ENCODE measurements around the gene SETSIP. TPM values are rescaled to one million over a fixed set of nuclear protein-coding genes. Genes with fewer than 3 reads are reported as not detected.
"Not testable (repeated sequence)": the region's sequence is repeated elsewhere in the genome, so short reads cannot be mapped to it uniquely, and the experiment has no call there.

Gene SETSIP
- total RNA-seq, 2 experiments from 2014 or later = 0.44 TPM; not detected in 1

GRCh38 chr1:92079441-92079840 is 4.2 kb upstream of the SETSIP start:
- no peak for TF ChIP-seq EZH2phosphoT487 (IDR thresholded peaks at IDR 0.05; ENCODE audit: borderline replicate concordance, low read depth, low read length)
- no peak for TF ChIP-seq CTCF (conservative IDR thresholded peaks at IDR 0.05; ENCODE audit: low read length)
- intact Hi-C loops (cut with micrococcal nuclease; ENCODE audit: unreplicated experiment) = no loop called here

GRCh38 chr1:92078077-92078476 is 2.9 kb upstream of the SETSIP start:
- H3K4me3 ChIP-seq (ENCODE audit: low read depth, low read length, poor library complexity, severe bottlenecking); POLR2A ChIA-PET; H2AFZ ChIP-seq (ENCODE audit: low read length); H3K9me2 ChIP-seq (ENCODE audit: insufficient read depth, low read length); H3K4me1 ChIP-seq (ENCODE audit: insufficient read depth, low read length, poor library complexity, severe bottlenecking); BruUV-seq (replicated peaks); H3K79me2 ChIP-seq (ENCODE audit: insufficient read depth, low read depth, low read length); CTCF ChIA-PET (ENCODE audit: unreplicated experiment); intact Hi-C loops (cut with micrococcal nuclease; ENCODE audit: unreplicated experiment); H3K27ac ChIP-seq (ENCODE audit: low read depth, low read length, poor library complexity, severe bottlenecking); H3K36me3 ChIP-seq (ENCODE audit: insufficient read depth, low read length); H3K9me3 ChIP-seq (ENCODE audit: low read length); H4K20me1 ChIP-seq (ENCODE audit: insufficient read depth, low read length); DNase-seq (ENCODE audit: low spot score); H3K4me2 ChIP-seq (ENCODE audit: low read length): not testable (repeated sequence)

More at GRCh38 chr1:92079441-92079840, 4.2 kb upstream of the SETSIP start:
- no peak for DNase-seq (ENCODE audit: low spot score)
- Histone ChIP-seq H3K9me2 (ENCODE audit: insufficient read depth, low read length) (no peaks in the 10 kb centered on the region), H3K4me2 (ENCODE audit: low read length) (0 out of 2 replicates have a peak overlapping the region, but pooled peaks have one; percentile 72), H3K4me3 (ENCODE audit: low read depth, low read length, poor library complexity, severe bottlenecking) (no peak overlapping the region), H3K27ac (ENCODE audit: low read depth, low read length, poor library complexity, severe bottlenecking) (no peak overlapping the region), H4K20me1 (ENCODE audit: insufficient read depth, low read length) (no peaks in the 10 kb centered on the region), H3K36me3 (ENCODE audit: insufficient read depth, low read length) (no peaks in the 10 kb centered on the region), H3K79me2 (ENCODE audit: insufficient read depth, low read depth, low read length) (no peaks in the 10 kb centered on the region), H3K9me3 (ENCODE audit: low read length) (no peaks in the 10 kb centered on the region), H2AFZ (ENCODE audit: low read length) (peak overlapping the region; percentile 92), H3K4me1 (ENCODE audit: insufficient read depth, low read length, poor library complexity, severe bottlenecking) (peaks cover 5% of the 10 kb centered on the region)
- ChIA-PET CTCF (ENCODE audit: unreplicated experiment) (no interaction called here), POLR2A (no interaction called here)
- no TSS peak for BruUV-seq (replicated peaks)

- intact Hi-C loops (cut with micrococcal nuclease; ENCODE audit: unreplicated experiment) = no loop called here
- no peaks in the 10 kb centered on the region for H3K9me3 ChIP-seq (ENCODE audit: low read length)
- no peak overlapping the region for H3K4me3 ChIP-seq (ENCODE audit: low read depth, low read length, poor library complexity, severe bottlenecking)
- POLR2A ChIA-PET = interaction anchor here (0.7 kb wide), 1 partner anchor 10 kb away, joined by 4 read pairs; no protein-coding TSS in a partner anchor
- no peaks in the 10 kb centered on the region for H4K20me1 ChIP-seq (ENCODE audit: insufficient read depth, low read length)
- H3K27ac ChIP-seq (ENCODE audit: low read depth, low read length, poor library complexity, severe bottlenecking) = no peak overlapping the region
- no peaks in the 10 kb centered on the region for H3K9me2 ChIP-seq (ENCODE audit: insufficient read depth, low read length)
- H3K79me2 ChIP-seq (ENCODE audit: insufficient read depth, low read depth, low read length) = no peaks in the 10 kb centered on the region
- no peak for DNase-seq (ENCODE audit: low spot score)
- no peak for TF ChIP-seq CTCF (conservative IDR thresholded peaks at IDR 0.05; ENCODE audit: low read length)
- TF ChIP-seq EZH2phosphoT487 (IDR thresholded peaks at IDR 0.05; ENCODE audit: borderline replicate concordance, low read depth, low read length) = no peak
- H3K4me1 ChIP-seq (ENCODE audit: insufficient read depth, low read length, poor library complexity, severe bottlenecking) = peaks cover 5% of the 10 kb centered on the region
- BruUV-seq (replicated peaks) = no TSS peak
- CTCF ChIA-PET (ENCODE audit: unreplicated experiment) = no interaction called here
- no peak overlapping the region for H2AFZ ChIP-seq (ENCODE audit: low read length)
- H3K36me3 ChIP-seq (ENCODE audit: insufficient read depth, low read length) = no peaks in the 10 kb centered on the region
- no peak overlapping the region for H3K4me2 ChIP-seq (ENCODE audit: low read length)
These were observed 1.2 kb upstream of the SETSIP start for GRCh38 chr1:92076363-92076762.

GRCh38 chr1:92074446-92074845 is 765 bp downstream of the SETSIP start:
- H3K27ac ChIP-seq (ENCODE audit: low read depth, low read length, poor library complexity, severe bottlenecking); CTCF ChIA-PET (ENCODE audit: unreplicated experiment); H3K79me2 ChIP-seq (ENCODE audit: insufficient read depth, low read depth, low read length); POLR2A ChIA-PET; H3K36me3 ChIP-seq (ENCODE audit: insufficient read depth, low read length); H3K9me3 ChIP-seq (ENCODE audit: low read length); H3K4me3 ChIP-seq (ENCODE audit: low read depth, low read length, poor library complexity, severe bottlenecking); H3K4me2 ChIP-seq (ENCODE audit: low read length); H4K20me1 ChIP-seq (ENCODE audit: insufficient read depth, low read length); BruUV-seq (replicated peaks); H2AFZ ChIP-seq (ENCODE audit: low read length); DNase-seq (ENCODE audit: low spot score); H3K4me1 ChIP-seq (ENCODE audit: insufficient read depth, low read length, poor library complexity, severe bottlenecking); intact Hi-C loops (cut with micrococcal nuclease; ENCODE audit: unreplicated experiment); H3K9me2 ChIP-seq (ENCODE audit: insufficient read depth, low read length): not testable (repeated sequence)
